Endothelial cell of umbilical vein (primary cell): ENCODE data around the gene GPR139. TPM values are rescaled to one million over a fixed set of nuclear protein-coding genes. Genes with fewer than 3 reads are reported as not detected.

Source experiments
- BruUV-seq: library from RNA; stranded (reverse); fragments of 400-500 nt; replicated peaks from 2 replicates; lab custom pipeline; 2021; lab: Mats Ljungman, UMichigan
- CTCF ChIA-PET: fragments of 300-600, 350-600 bp; sonication (Branson Sonifier 250); formaldehyde crosslinking; loops from one replicate; lab custom pipeline; 2021; ENCODE audit warnings: antibody characterized with exemption, inconsistent platforms; lab: Charles Lee
- POLR2A ChIA-PET: fragments of 300-600, 350-600 bp; sonication (Branson Sonifier 250); formaldehyde crosslinking; loops from one replicate; lab custom pipeline; 2021; ENCODE audit warnings: antibody characterized with exemption, inconsistent platforms; lab: Charles Lee
- DNase-seq: peaks from one replicate; pipeline ENCODE4 v3.0.0-alpha.2; 2011; ENCODE audit warnings: low read depth, low spot score
- FAIRE-seq: peaks from 2 replicates; lab custom pipeline; 2011; peaks lifted over from hg19 to GRCh38; lab: Jason Lieb, UNC
- H2AFZ ChIP-seq: 2 replicates; pipeline ENCODE4 v1.6.0; 2012; ENCODE audit warnings: low read depth, low read length, control low read depth, inconsistent platforms
- H3K27ac ChIP-seq: 2 replicates; pipeline ENCODE4 v1.5.1; 2011; ENCODE audit warnings: low read depth, mild to moderate bottlenecking, control low read depth, low read length, moderate library complexity; ENCODE audit not compliant: insufficient read depth
- H3K27me3 ChIP-seq, 2 experiments: 2 replicates each; pipeline versions ENCODE4 v1.6.0 to v1.6.1; 2011; ENCODE audit warnings: low read length in 2 of 2, mixed read lengths in 1 of 2; ENCODE audit not compliant: control insufficient read depth in 2 of 2, insufficient read depth in 2 of 2
- H3K36me3 ChIP-seq, 2 experiments: 2 replicates in 1 of 2; 3 replicates in 1 of 2; pipeline ENCODE4 v1.5.1; 2011; ENCODE audit warnings: low read length in 2 of 2, mild to moderate bottlenecking in 1 of 2, moderate library complexity in 1 of 2; ENCODE audit not compliant: control insufficient read depth in 2 of 2, insufficient read depth in 2 of 2; ENCODE audit errors: extremely low read depth in 1 of 2
- H3K4me1 ChIP-seq: 3 replicates; pipeline ENCODE4 v1.5.1; 2011; ENCODE audit warnings: mild to moderate bottlenecking, low read length; ENCODE audit not compliant: control insufficient read depth, insufficient read depth; ENCODE audit errors: extremely low read depth
- H3K4me2 ChIP-seq: 2 replicates; pipeline ENCODE4 v1.6.1; 2011; ENCODE audit warnings: low read length, control low read depth, mixed read lengths; ENCODE audit not compliant: insufficient read depth
- H3K4me3 ChIP-seq, 3 experiments: fragments of 200-600 bp in 1 of 3; sonication (generic), shearing (Covaris generic) in 1 of 3; replicated peaks in 1 of 3; 2 replicates each; pipeline ENCODE4 v1.5.1; 2011 to 2016; ENCODE audit warnings: control low read depth in 3 of 3, low read length in 3 of 3, mild to moderate bottlenecking in 2 of 3, inconsistent platforms in 1 of 3, low read depth in 1 of 3, moderate library complexity in 1 of 3; ENCODE audit not compliant: insufficient read depth in 1 of 3
- H3K79me2 ChIP-seq: 2 replicates; pipeline ENCODE4 v1.6.0; 2012; ENCODE audit warnings: low read length, inconsistent platforms; ENCODE audit not compliant: control insufficient read depth, insufficient read depth
- H3K9ac ChIP-seq: replicated peaks from 2 replicates; pipeline ENCODE3; 2011; ENCODE audit warnings: low read length, control low read depth; ENCODE audit not compliant: insufficient read depth; ENCODE audit errors: extremely low read depth
- H3K9me1 ChIP-seq: replicated peaks from 3 replicates; pipeline ENCODE4 v1.6.0; 2011; ENCODE audit warnings: mild to moderate bottlenecking, low read length; ENCODE audit not compliant: control insufficient read depth, insufficient read depth; ENCODE audit errors: extremely low read depth
- H3K9me3 ChIP-seq: replicated peaks from 2 replicates; pipeline ENCODE4 v1.5.1; 2012; ENCODE audit warnings: low read length, inconsistent platforms; ENCODE audit not compliant: control insufficient read depth, insufficient read depth
- H4K20me1 ChIP-seq: replicated peaks from 2 replicates; pipeline ENCODE3; 2011; ENCODE audit warnings: mild to moderate bottlenecking, low read length; ENCODE audit not compliant: control insufficient read depth, insufficient read depth; ENCODE audit errors: extremely low read depth
- CTCF ChIP-seq, 2 donors: IDR thresholded peaks; 1 replicate in 1 of 2; 2 replicates in 1 of 2; pipeline ENCODE4 v1.5.1; 2011; ENCODE audit warnings: low read length in 2 of 2, mild to moderate bottlenecking in 2 of 2, moderate library complexity in 2 of 2, control low read depth in 1 of 2, inconsistent platforms in 1 of 2, low read depth in 1 of 2; ENCODE audit not compliant: insufficient read depth in 1 of 2; ENCODE audit errors: extremely low read depth in 1 of 2
- EZH2 ChIP-seq: IDR thresholded peaks from 2 replicates; pipeline ENCODE4 v1.6.1; 2012; ENCODE audit warnings: borderline replicate concordance, low read depth, mild to moderate bottlenecking, moderate library complexity, low read length, inconsistent platforms; ENCODE audit not compliant: severe bottlenecking
- FOS ChIP-seq: IDR thresholded peaks from 2 replicates; pipeline ENCODE4 v1.6.1; 2011; ENCODE audit warnings: mild to moderate bottlenecking, low read length, moderate library complexity, borderline replicate concordance; ENCODE audit not compliant: insufficient read depth
- GATA2 ChIP-seq: IDR thresholded peaks from 2 replicates; pipeline ENCODE4 v1.7.0; 2011; ENCODE audit warnings: low read depth, mild to moderate bottlenecking, moderate library complexity, mixed read lengths, low read length; ENCODE audit not compliant: insufficient read length, insufficient read depth
- JUN ChIP-seq: IDR thresholded peaks from 2 replicates; pipeline ENCODE4 v1.6.1; 2011; ENCODE audit warnings: borderline replicate concordance, low read depth; ENCODE audit not compliant: insufficient read length, insufficient read depth
- MAX ChIP-seq: IDR thresholded peaks from 2 replicates; pipeline ENCODE4 v1.6.1; 2011; ENCODE audit not compliant: insufficient read depth, insufficient read length
- MYC ChIP-seq: IDR thresholded peaks from one replicate; pipeline ENCODE4 v1.6.1; 2011; ENCODE audit warnings: mild to moderate bottlenecking, low read depth, low read length
- POLR2A ChIP-seq: IDR thresholded peaks from 2 replicates; pipeline ENCODE4 v1.6.1; 2012; ENCODE audit warnings: low read depth, mild to moderate bottlenecking, control low read depth, low read length
- dilution Hi-C: fragments of 300-500 bp; cut with MboI; formaldehyde crosslinking; loops from one replicate; pipeline ENCODE4 v1.15.0; 2019; ENCODE audit warnings: low sequenced_read_pairs; ENCODE audit not compliant: extremely low pct_ligation_motif_present
- intact Hi-C: fragments of 100-400 bp; cut with micrococcal nuclease; formaldehyde crosslinking; loops from one replicate; pipeline ENCODE4 v1.10.0; 2022
- polyA plus RNA-seq, 4 experiments: library from polyadenylated mRNA; depleted of rRNA in 3 of 4; stranded (reverse) in 3 of 4; unstranded in 1 of 4; fragments of >200 nt; gene quantifications; 2 replicates each; pipeline versions ENCODE4 v1.2.1 to v1.2.3, GENCODE V29; 2011 to 2012; ENCODE audit warnings: missing spikeins in 1 of 4
- total RNA-seq: library from RNA; stranded (reverse); gene quantifications from 2 replicates; pipeline ENCODE4 v1.2.3, GENCODE V29; 2021

GPR139 gene
- total and polyA plus RNA-seq, 2 donors (not counting 3 experiments of a cell fraction or from before 2014, with no cell fraction given): not detected

DNA sequence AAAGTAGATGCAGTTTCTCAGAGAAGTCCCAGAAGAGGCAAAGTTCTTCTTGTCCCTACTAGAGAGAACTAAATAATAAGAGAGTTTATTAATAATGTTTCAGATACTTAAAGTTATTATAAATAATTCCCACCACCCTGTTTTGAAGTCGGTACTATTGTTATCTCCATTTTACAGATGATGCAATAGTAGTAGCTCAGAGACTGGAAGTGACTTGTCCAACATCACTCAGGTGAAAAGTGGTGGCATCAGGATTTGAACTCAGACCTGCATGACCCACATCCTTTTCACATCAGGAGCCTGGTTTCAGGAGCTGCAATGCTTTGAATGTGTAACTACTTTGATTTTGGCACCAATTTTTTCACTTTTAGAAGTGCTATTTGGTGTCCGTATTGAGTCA is 52.7 kb downstream of the GPR139 start:
- no peaks in the 10 kb centered on the region for H3K4me1 ChIP-seq
- H2AFZ ChIP-seq: no peak overlapping the region
- intact Hi-C loops: no loop called here
- no peaks in the 10 kb centered on the region for H3K9me3 ChIP-seq
- TF ChIP-seq GATA2 (no peak), FOS (no peak), CTCF (IDR thresholded peaks at IDR 0.05; ENCODE audit: extremely low read depth in 1 of 2, insufficient read depth in 1 of 2, low read depth in 1 of 2, low read length in 2 of 2) (no peak), POLR2A (no peak), JUN (no peak), MYC (no peak), EZH2 (no peak), MAX (no peak)
- ChIA-PET POLR2A (no interaction called here), CTCF (no interaction called here)
- H3K9me1 ChIP-seq: no peaks in the 10 kb centered on the region
- DNase-seq (no peak), FAIRE-seq (no peak)
- no peak overlapping the region for H3K4me3 ChIP-seq
- no peaks in the 10 kb centered on the region for H4K20me1 ChIP-seq
- dilution Hi-C loops: no loop called here
- no peaks in the 10 kb centered on the region for H3K79me2 ChIP-seq
- no peak overlapping the region for H3K27ac ChIP-seq
- H3K27me3 ChIP-seq: no peaks in the 10 kb centered on the region
- no peak overlapping the region for H3K4me2 ChIP-seq
- BruUV-seq: no TSS peak
- H3K36me3 ChIP-seq: no peaks in the 10 kb centered on the region
- H3K9ac ChIP-seq: no peak overlapping the region
